ENCODE data around the gene UQCC2.

- TF ChIP-seq CTCF (IDR thresholded peaks at IDR 0.05; ENCODE audit: low read depth, low read length, poor library complexity, severe bottlenecking) (no peak), EZH2phosphoT487 (IDR thresholded peaks at IDR 0.05; ENCODE audit: borderline replicate concordance, low read length) (no peak)
Observed at GRCh38 chr6:33733709-33734007, 22.2 kb upstream of the UQCC2 start.
